Activated T-cell treated with anti-CD3 and anti-CD28 coated beads, Interleukin-2, amount 50 U/mL, for 48 hours (primary cell): ENCODE data around the gene SSB.
"Not testable (repeated sequence)": the region's sequence is repeated elsewhere in the genome, so short reads cannot be mapped to it uniquely, and the experiment has no call there.

Experiments
- DNase-seq, 2 experiments: peaks; one replicate each; pipeline ENCODE4 v3.0.0-alpha.2; 2020

The SSB gene

GRCh38 chr2:169798718-169799592, at the start of gene SSB:
Gene SSB, plus strand, starts transcription at chr2:169798871. Its CDS starts 2,090 bp downstream, at chr2:169800961.
- peak; percentile 95 to 97 for DNase-seq

- DNase-seq, result no peak
Observed at GRCh38 chr2:169752752-169753151, 45.9 kb upstream of the SSB start.

DNA sequence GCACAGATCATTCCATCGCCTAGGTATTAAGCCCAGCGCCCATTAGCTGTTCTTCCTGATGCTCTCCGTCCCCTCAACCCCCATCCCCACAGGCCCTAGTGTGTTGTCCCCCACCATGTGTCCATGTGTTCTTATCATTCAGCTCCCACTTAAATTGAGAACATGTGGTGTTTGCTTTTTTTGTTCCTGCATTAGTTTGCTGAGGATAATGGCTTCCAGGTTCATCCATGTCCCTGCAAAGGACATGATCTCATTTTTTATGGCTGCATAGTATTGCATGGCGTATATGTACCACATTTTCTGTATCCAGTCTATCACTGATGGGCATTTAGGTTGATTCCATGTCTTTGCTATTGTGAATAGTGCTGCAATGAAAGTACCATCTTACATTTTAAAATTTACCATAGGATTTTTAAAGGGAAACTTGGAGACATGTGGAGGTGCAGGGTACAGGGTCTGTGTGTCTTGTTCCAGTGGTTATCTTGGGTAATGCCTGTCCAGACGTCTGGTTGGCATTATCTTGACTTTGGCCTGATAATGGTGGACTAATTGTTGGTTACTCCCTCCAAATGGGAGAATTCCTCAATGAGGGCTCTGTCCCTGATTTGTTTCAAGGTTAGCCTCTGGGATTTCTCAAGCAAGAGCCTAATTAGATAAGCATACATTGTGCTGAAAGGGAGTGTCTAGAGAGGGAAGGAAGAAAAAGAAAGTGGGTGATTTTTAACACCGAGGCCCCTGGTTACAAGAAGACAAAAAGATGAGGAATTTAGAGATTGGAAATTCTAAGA, 43.4 kb upstream of the SSB start:
- no peak for DNase-seq

DNA sequence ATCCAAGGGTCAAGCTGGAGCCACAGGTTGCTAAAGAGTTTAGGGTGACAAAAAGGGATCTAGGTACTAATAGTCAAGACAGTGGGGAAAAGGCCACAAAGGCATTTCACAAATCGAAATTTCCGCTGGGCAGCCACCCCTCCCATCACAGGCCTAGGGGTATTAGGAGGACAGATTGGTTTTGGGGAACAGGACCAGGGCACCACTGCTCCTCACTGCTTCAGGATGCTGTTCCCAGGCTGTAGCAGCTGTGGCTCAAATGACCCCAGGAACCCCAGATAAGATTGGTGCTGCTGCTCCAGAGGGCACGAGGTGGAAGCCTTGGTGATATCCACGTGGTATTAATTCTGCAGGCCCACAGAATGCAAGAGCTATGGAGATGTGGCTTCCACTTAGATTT, 42.3 kb upstream of the SSB start:
- no peak for DNase-seq

- no peak for DNase-seq
Observed at GRCh38 chr2:169757356-169757755, 41.3 kb upstream of the SSB start.

DNA sequence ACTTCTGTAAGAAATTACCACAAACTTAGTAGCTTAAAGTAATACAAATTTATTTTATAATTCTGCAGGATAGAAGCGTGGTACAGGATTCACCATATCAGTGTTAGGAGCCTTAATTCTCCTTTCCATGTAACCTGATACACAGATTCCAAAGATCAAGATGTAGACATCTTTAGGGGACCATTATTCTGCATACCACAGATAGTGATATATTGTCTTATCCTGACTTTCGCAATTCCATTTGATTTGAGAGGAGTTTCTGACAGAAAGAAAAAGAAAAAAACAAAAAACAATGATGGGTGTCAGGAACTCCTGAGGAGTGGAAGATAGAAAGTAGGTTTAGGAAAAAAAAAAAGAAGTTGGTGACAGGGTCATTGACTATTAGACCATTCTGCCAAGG, 40.9 kb upstream of the SSB start:
- no peak for DNase-seq

DNA sequence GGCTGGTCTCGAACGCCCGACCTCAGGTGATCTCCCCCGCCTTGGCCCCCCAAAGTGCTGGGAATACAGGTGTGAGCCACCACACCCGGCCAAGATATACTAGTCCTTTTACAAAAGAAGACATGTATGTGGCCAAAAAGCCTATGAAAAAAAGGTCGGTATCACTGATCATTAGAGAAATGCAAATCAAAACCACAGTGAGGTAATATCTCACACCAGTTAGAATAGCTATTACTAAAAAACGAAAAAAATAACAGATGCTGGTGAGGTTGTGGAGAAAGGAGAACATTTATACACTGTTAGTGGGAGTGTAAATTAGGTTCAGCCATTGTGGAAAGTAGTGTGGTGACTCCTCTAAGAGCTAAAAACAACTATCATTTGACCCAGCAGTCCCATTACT, 38.7 kb upstream of the SSB start:
- DNase-seq, result no peak

- DNase-seq, result not testable (repeated sequence)
Observed at GRCh38 chr2:169760798-169761197, 37.9 kb upstream of the SSB start.

GRCh38 chr2:169761251-169761969, 37.3 kb upstream of the SSB start:
- DNase-seq, result no peak

DNA sequence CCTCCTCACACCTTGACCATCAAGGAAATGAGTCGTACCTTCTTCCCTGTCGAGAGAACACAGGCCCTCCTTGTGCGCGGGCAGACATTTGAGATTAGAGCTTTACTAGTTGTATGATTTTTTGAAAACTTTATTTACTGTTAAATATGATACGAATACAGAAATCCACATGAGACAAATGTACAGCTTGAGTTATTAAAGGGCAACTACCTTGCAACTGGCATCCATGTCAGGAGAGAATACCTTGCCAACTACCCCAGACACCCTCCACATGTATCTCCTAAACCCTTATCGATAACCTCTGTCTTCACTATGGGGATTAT, 36.7 kb upstream of the SSB start:
- no peak for DNase-seq

DNA sequence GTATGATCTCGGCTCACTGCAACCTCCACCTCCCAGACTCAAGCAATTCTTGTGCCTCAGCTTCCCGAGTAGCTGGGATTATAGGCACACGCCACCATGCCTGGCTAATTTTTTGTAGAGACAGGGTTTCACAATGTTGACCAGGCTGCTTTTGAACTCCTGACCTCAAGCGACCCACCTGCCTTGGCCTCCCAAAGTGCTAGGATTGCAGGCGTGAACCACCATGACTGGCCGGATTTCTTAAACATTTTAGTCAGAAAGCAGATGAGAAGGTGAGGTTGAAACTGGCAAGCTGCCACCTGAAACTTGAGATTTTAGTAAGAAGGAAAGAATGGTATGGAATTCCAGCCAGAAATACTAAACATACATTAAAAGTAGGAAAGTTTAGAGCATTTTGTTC, 33.1 kb upstream of the SSB start:
- DNase-seq, result no peak

GRCh38 chr2:169767243-169767888, 31.3 kb upstream of the SSB start:
- DNase-seq, result peak; percentile 62

DNA sequence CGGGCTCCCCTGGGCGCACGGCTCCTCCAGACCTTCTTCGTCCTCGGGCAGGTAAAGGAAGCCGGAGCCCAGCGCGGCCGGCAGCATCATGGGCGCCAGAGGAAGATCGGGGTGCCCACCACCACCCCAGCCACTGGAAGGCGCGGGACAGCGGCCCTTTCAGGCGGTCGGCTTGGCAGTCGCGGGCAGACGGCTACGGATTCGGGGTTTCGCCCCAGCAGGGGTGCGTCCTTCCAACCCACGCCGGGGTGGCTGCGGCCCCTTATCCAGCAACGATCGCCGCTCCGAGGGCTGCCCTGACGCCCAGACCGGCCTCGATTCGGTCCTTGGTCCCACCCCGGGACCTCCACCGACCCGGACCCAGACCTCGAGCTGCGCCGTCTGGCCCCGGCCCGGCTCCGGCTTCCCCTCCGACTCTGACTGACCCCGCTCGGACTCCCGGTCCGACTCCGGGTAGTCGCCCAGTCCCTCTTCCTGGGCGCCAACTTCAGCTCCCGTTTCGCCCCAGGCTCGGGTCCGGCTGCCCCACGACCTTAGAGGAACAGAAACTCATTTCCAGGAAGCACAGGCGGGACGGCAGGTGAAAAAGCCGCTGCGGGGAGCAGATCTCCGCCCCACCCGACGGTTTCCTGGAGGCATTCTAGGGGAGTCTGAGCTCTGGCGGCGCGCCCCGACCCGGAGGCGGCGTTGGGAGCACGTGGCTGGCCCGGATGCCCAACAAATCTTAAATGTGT, 30.2 kb upstream of the SSB start:
- DNase-seq, result peak; percentile 45 to 47

DNA sequence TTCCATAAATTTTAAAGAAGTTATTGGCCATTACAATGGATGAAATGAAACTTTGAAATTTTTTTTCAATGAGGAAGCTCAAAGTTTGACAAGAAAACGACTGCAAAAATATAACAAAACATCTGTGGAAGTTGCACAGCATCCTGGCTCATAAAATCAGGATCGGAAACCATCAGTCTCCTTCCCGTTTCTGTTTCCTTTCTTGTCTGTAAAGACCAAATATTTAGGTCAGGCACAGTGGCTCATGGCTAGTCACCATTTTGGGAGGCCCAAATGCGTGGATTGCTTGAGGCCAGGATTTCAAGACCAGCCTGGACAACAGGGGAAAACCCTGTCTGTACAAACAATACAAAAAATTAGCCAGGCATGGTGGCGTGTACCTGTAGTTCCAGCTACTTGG, 27.6 kb upstream of the SSB start:
- DNase-seq, result no peak

GRCh38 chr2:169771612-169772011, 27.1 kb upstream of the SSB start:
- DNase-seq, result no peak

- no peak for DNase-seq
Observed at GRCh38 chr2:169772651-169773050, 26.0 kb upstream of the SSB start.

- DNase-seq, result no peak
Observed at GRCh38 chr2:169775354-169775753, 23.3 kb upstream of the SSB start.

DNA sequence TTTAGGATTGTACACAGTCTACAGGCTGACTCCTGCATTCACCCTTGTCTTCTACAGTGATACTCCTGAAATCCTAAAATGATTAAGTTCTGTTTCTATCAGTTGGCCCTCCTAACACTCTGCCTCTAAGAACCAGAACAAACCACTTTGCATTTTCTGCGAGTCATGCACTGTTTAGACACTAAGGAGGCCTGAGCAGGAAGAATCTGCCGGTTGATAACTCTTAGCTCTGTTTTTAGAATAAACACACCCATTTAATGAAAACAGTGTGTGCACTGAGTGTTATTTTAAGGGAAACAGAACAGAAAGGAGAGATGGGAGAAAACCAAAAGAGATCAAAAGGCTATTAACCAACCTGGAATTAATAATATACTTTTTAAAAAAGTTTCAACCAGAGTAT, 22.9 kb upstream of the SSB start:
- no peak for DNase-seq

GRCh38 chr2:169776252-169776761, 22.4 kb upstream of the SSB start:
- DNase-seq, result no peak

GRCh38 chr2:169778446-169778845, 20.2 kb upstream of the SSB start:
- DNase-seq, result no peak

- no peak for DNase-seq
Observed at GRCh38 chr2:169781249-169782013, 17.2 kb upstream of the SSB start.
